GM21529 (cell line): Measurements from ENCODE around the gene KRTAP10-7.
"Not testable (repeated sequence)": the region's sequence is repeated elsewhere in the genome, so short reads cannot be mapped to it uniquely, and the experiment has no call there.

Experiments used
- ATAC-seq: cut with Tn5 transposase; IDR thresholded peaks from one replicate; pipeline ENCODE4 v1.9.1; 2021; ENCODE audit not compliant: unreplicated experiment

KRTAP10-7 gene

DNA sequence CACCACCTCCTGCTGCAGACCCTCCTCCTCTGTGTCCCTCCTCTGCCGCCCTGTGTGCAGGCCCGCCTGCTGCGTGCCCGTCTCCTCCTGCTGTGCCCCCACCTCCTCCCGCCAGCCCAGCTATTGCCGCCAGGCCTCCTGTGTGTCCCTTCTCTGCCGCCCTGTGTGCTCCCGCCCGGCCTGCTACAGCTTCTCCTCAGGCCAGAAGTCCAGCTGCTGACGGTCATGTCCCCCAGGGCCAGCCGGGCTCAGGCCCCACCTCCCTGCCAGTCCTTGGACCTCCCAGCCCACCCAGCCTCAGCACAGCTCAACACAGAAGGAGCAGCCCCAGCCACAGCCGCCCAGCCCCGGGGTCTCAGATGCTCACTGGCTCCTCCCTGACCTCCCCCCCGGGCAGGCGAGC, 27.4 kb downstream of the KRTAP10-7 start:
- ATAC-seq: not testable (repeated sequence)

DNA sequence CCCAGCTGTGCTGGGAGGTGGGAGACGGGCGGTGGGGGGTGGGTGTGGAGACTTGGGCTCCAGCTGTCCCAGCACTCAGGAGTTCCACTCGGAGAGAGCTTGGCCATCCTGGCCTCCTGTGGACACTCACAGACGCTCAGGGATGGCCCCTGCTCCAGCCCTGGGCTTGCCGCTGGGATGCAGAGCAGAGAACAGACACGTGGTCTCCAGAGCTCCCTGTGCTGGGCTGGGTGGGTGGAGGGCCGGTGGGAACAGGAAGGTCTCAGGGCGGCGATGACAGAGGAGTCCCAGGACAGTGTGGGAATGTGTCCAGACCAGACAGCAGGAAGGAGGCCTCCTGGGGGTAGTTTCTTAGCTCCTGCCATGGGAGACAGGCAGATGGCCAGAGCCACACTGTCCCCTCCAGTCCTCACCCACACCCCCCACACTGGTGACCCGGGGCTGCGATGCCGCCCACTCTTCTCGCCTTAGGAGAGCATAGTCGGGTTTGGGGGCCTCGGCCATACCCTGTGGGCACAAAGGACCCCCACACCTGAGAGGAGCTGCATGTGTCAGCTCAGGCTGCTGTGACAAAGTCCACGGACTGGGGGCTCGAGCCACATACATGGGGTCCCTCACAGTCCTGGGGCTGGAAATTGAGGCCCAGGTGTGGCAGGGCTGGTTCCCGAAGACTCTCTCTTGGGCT, 28.5 kb downstream of the KRTAP10-7 start:
- no peak for ATAC-seq

DNA sequence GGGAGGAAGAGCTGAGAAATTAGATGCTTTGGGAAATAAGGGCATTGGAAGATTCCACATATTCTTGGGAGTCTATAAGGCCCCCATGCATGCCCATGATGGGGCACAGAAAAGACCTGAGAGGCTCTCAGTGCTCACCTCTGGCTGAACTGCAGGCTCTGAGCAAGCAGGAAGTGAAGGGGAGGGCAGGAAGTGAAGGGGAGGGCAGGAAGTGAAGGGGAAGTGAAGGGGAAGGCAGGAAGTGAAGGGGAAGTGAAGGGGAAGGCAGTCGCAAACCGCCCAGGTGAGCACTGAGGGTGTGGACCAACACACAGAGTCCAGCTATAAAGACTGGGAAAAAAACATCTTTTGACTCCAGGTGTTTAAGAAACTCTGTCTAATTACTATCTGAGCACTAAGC, 30.0 kb downstream of the KRTAP10-7 start:
- no peak for ATAC-seq

DNA sequence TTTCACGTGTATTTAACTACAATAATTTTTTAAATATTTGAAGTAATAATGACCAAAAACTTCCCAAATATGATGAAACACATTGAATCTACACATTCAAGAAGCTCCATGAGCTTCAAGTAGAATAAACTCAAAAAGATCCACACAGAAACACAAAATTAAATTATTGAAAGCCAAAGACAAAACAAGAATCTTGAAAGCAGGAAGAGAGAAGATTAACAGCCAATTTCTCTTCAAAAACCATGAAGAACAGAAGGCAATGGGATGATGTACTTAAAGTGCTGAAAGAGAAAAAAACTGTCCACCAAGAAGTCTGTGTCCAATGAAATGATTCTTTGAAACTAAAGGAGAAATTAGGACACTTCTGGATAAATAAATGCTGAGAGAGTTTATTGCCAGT, 31.7 kb downstream of the KRTAP10-7 start:
- no peak for ATAC-seq

DNA sequence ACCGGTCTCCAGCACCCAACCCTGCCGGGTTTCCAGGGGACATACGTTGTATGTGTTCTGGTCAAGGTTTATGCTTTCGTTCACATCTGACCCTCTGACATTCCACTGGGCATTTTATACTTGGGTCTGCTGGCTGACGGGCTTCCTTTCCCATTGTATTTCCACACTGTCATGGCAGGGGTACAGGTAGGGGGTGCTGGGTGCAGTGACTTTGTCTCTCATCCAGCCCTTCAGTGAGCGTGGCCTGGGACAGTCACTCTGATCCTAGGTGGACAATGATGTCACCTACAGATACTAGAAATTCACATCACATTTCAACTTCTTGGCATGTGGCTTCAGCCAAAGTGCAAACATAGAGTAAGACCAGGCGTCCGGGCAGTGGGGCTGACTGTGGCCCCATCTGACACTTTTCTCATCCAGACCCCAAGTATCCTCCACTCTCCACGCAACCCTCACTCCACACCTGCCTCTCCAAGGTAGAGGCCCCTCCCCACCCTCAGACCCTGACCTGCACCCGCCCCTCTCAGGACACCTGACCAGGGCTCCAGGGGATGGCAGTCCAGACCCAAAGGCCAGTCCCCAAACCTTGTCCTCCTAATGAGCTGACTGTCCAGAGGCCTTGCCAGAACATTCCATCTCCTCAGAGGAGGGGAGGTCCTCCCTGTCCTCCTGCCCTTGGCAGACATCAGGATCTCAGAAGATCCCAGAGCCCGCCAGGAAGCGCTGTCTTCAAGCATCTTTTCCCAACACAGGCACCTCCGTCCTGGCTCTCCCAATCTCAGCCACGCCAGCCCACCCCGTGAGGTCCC, 36.0 kb downstream of the KRTAP10-7 start:
- no peak for ATAC-seq

DNA sequence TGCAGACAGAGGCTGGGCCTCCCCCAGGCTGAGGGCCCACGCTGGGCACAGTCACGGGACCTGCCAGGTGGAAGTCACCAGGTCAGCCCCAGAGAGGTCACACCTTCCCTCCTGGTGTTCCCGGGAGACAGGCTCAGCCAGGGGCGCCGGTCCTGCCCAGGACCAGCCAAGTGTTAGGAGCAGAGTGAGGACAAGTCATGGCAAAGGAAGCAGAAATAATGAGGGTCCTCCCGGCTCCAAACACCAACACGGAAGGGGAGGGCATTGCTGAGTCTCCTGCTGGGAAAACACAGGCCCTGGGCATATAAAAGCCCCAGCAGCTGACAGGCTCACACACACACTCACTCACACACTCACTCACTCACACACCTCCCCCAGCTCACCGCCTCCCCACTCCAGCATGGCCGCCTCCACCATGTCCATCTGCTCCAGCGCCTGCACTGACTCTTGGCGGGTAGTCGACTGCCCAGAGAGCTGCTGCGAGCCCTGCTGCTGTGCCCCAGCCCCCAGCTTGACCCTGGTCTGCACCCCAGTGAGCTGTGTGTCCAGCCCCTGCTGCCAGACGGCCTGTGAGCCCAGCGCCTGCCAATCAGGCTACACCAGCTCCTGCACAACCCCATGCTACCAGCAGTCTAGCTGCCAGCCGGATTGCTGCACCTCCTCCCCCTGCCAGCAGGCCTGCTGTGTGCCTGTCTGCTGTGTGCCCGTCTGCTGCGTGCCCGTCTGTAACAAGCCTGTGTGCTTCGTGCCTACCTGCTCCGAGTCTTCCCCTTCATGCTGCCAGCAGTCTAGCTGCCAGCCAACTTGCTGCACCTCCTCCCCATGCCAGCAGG, 36.8 kb downstream of the KRTAP10-7 start, which contains the start of gene KRTAP10-10:
TSS of gene KRTAP10-10 (plus strand) at position 339 of the 833 bp plus-strand sequence. CDS start at position 401, 62 bp downstream.
- no peak for ATAC-seq

DNA sequence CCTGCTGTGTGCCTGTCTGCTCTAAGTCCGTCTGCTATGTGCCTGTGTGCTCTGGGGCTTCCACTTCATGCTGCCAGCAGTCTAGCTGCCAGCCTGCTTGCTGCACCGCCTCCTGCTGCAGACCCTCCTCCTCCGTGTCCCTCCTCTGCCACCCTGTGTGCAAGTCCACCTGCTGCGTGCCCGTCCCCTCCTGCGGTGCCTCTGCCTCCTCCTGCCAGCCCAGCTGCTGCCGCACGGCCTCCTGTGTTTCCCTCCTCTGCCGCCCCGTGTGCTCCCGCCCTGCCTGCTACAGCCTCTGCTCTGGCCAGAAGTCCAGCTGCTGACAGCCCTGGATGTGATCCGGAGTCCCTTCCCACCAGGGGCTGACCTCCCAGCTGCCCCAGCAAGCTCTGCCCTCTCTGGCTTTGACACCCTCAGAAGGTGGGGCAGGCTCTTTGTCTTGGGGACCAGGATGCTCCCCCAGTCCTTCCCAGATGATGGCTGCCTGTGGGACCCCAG, 37.5 kb downstream of the KRTAP10-7 start:
- ATAC-seq: not testable (repeated sequence)

DNA sequence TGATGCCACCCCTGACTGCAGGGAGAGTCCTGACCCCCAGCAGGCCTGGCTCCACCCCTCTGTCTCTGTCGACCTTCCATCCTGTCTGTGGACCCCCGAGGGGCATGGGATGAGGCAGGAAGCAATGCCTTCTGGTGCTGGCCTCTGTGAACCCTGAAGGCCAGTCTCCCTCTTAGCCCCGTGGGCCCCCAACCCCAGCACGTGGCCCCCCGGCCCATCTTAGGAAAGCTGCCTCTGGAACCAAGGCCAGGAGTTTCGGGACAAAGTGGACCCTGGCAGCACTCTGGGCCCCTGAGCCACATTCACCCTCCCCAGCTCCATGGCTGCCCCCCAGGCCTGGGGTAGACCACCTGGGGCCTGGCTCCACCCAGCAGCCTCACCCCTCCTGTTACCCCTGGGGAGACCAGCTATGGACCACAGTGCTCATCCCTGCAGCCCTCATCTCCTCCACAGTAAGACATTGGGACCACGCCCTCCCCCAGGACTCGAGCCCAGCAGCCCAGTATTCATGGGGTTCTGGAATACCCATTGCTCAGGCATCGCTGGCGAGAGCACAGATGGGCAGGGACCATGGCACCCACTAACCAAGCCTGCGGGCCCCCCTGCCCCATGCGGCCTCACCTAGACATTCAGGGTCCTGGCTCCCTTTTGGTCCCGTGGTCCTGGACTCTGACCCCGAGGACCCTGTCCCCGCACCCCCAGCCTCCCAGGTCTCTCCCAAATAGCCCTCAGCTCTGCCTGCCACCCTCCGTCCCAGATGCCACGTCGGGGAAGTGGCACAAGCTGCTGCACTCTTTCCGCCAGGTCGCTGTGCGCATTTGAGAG, 38.3 kb downstream of the KRTAP10-7 start:
- not testable (repeated sequence) for ATAC-seq

DNA sequence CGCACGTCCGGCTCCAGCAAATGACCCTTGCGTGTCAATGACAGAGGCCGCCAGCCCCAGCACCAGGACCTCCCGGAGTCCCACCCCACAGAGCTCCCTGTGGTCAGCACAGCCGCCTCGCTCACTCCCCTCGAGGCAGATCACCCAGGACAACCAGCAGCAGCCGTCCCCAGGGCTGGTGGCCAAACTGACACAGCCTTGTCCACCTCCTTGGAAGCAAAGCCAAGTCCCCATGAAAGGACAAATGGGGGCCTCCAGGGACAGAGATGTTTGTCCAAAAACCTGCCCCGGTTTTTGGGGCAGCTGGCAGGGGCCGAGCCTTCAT, 38.9 kb downstream of the KRTAP10-7 start:
- ATAC-seq: no peak

DNA sequence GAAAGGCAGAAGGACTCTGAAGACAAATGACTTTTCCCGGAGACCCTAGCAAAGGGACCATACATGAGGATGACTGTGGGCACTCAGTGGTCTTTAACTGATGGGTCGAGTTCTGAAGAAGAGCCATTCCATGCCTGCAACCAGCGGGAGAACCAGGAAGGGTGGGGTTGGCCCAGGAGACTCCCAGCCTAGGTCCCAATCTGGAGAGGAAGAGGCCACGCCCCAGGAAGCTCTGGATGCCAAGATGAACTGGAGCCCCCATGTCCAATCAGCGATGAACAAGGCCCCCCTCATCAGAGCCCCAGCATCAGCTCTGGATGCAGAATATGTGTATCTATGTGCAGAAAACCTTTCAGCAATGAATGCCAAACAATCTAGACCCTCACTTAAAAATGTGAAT, 40.4 kb downstream of the KRTAP10-7 start:
- ATAC-seq: no peak

DNA sequence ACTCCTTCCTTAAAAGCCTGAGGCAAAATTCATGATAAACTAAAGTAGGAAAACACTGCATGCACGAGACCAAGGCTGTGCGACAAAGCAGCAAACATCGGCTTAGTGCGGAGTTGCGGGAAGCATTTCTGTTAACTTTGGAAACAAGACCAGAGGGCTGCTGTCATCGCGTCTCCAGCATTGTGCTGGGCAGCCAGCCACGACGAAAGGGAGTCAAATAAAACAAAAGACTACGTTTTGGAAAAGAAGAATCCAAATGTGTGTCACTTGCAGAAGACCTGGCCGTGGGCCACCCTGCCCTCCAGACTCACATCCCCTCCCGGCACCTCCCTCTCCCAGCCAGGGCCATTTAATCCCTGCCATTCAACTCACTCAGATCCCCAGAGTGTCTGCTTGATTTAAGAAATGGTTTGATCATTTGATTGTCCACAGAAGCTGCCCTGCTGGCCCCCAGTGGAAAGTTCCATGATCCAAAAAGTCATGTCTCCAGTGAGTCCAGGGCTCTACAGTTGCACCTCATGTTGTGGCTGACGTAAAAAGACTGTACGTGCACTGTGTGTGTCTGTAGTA, 43.4 kb downstream of the KRTAP10-7 start:
- no peak for ATAC-seq

DNA sequence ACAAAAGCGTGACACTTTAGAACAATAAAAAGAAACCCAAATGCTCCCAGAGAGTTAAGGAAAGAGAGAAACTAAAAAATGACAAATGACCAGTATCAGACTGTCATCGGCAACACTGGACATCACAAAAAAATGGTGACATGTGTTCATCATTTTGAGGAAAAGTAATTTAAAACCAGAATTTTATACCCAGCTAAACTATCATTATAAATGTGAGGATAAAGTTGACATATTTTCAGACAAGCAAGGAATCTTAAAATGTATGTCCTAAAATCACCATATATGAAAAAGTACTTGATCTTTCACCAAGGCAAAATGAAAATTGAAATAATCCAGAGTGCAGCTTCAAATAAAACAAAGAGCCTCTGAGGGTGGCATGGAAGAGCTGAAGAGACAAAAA, 44.5 kb downstream of the KRTAP10-7 start:
- ATAC-seq: no peak

DNA sequence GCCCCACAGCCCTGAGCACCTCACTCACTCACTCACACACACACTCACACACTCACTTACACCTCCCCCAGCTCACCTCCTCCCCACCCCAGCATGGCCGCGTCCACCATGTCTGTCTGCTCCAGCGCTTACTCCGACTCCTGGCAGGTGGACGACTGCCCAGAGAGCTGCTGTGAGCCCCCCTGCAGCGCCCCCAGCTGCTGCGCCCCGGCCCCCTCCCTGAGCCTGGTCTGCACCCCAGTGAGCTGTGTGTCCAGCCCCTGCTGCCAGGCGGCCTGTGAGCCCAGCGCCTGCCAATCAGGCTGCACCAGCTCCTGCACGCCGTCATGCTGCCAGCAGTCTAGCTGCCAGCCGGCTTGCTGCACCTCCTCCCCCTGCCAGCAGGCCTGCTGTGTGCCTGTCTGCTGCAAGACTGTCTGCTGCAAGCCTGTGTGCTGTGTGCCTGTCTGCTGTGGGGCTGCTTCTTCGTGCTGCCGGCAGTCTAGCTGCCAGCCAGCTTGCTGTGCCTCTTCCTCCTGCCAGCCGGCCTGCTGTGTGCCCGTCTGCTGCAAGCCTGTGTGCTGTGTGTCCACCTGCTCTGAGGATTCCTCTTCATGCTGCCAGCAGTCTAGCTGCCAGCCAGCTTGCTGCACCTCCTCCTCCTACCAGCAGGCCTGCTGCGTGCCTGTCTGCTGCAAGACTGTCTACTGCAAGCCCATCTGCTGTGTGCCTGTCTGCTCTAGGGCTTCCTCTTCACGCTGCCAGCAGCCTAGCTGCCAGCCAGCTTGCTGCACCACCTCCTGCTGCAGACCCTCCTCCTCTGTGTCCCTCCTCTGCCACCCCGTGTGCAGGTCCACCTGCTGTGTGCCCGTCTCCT, 46.2 kb downstream of the KRTAP10-7 start, which contains the start of gene KRTAP10-11:
TSS of gene KRTAP10-11 (plus strand) at position 49 of the 856 bp plus-strand sequence. CDS start at position 94, 45 bp downstream.
- ATAC-seq: not testable (repeated sequence)

DNA sequence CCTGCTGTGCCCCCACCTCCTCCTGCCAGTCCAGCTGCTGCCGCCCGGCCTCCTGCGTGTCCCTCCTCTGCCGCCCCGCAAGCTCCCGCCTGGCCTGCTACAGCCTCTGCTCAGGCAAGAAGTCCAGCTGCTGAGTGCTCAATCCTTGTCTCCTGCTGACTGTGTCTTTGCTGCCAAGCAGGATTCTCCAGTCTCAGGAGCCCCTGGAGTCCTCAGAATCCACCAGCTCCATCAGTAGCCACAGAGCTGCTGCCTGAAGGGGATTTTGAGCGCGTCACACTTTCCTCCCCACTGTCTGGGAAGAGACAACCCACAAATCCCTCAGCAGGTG, 46.8 kb downstream of the KRTAP10-7 start:
- ATAC-seq: no peak

DNA sequence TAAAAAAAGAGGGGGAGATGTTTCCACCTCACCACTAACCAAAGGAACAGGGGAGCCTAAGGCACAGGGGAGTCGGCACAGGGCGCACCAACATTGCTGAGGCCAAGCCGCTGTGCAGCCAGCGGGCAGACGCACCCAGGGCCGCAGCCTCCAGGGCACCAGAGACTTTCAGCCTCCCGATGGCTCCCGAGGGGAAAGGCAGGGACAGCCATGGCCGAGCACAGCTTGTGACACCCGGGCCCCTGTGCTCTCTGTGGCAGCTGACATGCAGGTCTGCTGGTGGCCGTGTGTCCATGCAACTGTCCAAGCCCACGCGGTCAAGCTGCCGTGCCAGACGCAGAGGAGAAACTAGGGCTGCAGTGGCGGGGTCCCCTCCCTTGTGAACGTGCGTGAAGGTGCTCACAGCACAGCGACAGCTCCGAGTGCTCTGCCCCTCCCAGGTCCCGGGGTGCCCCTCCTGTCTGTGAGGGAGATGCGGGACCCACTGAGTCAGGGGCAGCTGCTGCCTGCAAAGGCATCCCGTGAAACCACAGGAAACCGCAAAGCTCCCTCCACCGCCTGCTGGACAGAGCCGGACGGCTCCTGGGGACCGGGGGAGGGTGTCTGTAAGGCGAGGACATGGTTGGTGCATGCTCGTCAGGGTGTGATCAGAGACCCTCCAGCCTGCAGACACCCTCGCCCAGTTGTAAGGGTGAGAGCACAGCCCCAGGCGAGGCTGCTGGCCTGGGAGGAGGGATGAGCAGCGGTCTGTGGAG, 48.3 kb downstream of the KRTAP10-7 start:
- ATAC-seq: no peak

DNA sequence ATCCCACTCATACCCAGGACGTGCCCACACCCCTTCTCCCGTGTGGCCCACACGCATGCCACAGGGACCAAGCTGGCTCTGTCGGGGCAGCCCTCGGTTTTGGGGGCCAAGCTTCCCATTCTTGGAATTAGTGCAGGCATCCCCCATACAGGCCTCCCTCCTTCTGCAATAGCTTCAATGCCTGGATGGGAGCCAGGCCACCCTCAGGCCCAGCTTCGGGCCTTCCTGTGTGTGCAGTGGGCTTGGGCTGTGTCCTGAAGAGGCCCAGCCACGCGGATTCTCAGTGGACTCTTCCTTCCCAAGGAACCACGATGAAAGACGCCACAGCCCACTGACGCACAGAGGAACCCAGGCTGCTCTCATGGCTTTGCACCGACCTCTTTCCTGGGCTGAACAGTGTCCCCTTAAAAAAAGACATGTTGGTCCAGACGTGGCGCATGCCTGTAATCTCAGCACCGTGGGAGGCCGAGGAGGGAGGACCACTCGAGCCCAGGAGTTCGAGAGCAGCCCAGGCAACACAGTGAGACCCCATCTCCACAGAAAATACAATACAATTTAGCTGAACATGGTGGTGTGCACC, 49.2 kb downstream of the KRTAP10-7 start:
- no peak for ATAC-seq

DNA sequence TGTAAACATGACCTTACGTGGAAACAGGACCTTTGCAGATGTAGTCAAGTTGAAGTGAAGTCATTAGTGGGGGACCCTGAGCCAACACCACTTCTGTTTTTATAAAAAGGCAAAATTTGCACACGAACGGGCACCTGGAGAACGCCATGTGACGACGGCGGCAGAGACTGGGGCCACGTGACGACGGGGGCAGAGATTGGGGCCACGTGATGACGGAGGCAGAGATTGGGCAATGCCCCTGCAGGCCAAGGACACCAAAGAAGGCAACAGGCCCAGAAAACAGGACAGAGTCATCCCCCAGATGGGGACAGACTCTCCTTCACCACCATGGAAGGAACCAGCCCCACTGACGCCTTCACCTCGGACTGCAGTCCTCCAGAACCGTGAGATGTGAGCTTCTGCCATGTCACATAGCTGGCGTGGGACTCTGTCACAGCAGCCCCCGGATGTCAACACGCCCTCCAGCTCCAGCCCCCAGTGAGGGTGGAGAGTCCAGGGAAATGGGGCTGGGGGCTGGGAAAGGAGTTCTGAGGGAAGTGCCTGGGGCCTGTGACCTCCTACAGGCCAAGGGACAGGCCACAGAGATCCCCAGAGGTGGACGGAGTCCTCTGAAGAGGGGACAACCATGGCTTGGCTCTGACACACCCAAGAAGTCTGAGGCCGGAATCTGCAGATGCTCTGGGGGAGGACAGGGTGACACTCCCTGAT, 50.0 kb downstream of the KRTAP10-7 start:
- ATAC-seq: no peak
